ENCODE data around the gene WBP11.
A peak's percentile ranks its signal among the peaks of the same experiment; 100 is the strongest.

GRCh38 chr12:14845350-14845750, 42.1 kb upstream of the WBP11 start:
- TF ChIP-seq, protein P1, sequence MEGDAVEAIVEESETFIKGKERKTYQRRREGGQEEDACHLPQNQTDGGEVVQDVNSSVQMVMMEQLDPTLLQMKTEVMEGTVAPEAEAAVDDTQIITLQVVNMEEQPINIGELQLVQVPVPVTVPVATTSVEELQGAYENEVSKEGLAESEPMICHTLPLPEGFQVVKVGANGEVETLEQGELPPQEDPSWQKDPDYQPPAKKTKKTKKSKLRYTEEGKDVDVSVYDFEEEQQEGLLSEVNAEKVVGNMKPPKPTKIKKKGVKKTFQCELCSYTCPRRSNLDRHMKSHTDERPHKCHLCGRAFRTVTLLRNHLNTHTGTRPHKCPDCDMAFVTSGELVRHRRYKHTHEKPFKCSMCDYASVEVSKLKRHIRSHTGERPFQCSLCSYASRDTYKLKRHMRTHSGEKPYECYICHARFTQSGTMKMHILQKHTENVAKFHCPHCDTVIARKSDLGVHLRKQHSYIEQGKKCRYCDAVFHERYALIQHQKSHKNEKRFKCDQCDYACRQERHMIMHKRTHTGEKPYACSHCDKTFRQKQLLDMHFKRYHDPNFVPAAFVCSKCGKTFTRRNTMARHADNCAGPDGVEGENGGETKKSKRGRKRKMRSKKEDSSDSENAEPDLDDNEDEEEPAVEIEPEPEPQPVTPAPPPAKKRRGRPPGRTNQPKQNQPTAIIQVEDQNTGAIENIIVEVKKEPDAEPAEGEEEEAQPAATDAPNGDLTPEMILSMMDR (IDR thresholded peaks at IDR 0.05), result peak; percentile 52 to 87 (median 78)
- TF ChIP-seq POLR2A (IDR thresholded peaks at IDR 0.05), result no peak
